Measurements from ENCODE around the gene FYB1.

Gene FYB1

GRCh38 chr5:39146831-39147540 is 72.4 kb downstream of the FYB1 start:
- no peak for DNase-seq (ENCODE audit: low read depth)
- TF ChIP-seq CTCF (IDR thresholded peaks at IDR 0.05; ENCODE audit: low read depth, low read length, missing control alignments): no peak
- H3K4me3 ChIP-seq (ENCODE audit: low read depth, low read length): no peak overlapping the region
- in situ Hi-C loops (cut with HindIII; ENCODE audit: low sequenced_read_pairs): no loop called here

- in situ Hi-C loops (cut with HindIII; ENCODE audit: low sequenced_read_pairs): no loop called here
- H3K4me3 ChIP-seq (ENCODE audit: low read depth, low read length): no peak overlapping the region
- no peak for TF ChIP-seq CTCF (IDR thresholded peaks at IDR 0.05; ENCODE audit: low read depth, low read length, missing control alignments)
- DNase-seq (ENCODE audit: low read depth): no peak
Observed at GRCh38 chr5:39143151-39143860, 76.1 kb downstream of the FYB1 start.

GRCh38 chr5:39140558-39141168 is 78.7 kb downstream of the FYB1 start:
- H3K4me3 ChIP-seq (ENCODE audit: low read depth, low read length): no peak overlapping the region
- in situ Hi-C loops (cut with HindIII; ENCODE audit: low sequenced_read_pairs): no loop called here
- no peak for TF ChIP-seq CTCF (IDR thresholded peaks at IDR 0.05; ENCODE audit: low read depth, low read length, missing control alignments)
- no peak for DNase-seq (ENCODE audit: low read depth)

- no peak for DNase-seq (ENCODE audit: low read depth)
- in situ Hi-C loops (cut with HindIII; ENCODE audit: low sequenced_read_pairs): no loop called here
- TF ChIP-seq CTCF (IDR thresholded peaks at IDR 0.05; ENCODE audit: low read depth, low read length, missing control alignments): no peak
- no peak overlapping the region for H3K4me3 ChIP-seq (ENCODE audit: low read depth, low read length)
Observed at GRCh38 chr5:39138892-39139291, 80.5 kb downstream of the FYB1 start.

- no peak for DNase-seq (ENCODE audit: low read depth)
- in situ Hi-C loops (cut with HindIII; ENCODE audit: low sequenced_read_pairs): no loop called here
- TF ChIP-seq CTCF (IDR thresholded peaks at IDR 0.05; ENCODE audit: low read depth, low read length, missing control alignments): no peak
Observed at GRCh38 chr5:39137819-39138451, 81.4 kb downstream of the FYB1 start.

GRCh38 chr5:39137391-39137790 is 82.0 kb downstream of the FYB1 start:
- in situ Hi-C loops (cut with HindIII; ENCODE audit: low sequenced_read_pairs): no loop called here
- H3K4me3 ChIP-seq (ENCODE audit: low read depth, low read length): no peak overlapping the region
- no peak for DNase-seq (ENCODE audit: low read depth)
- no peak for TF ChIP-seq CTCF (IDR thresholded peaks at IDR 0.05; ENCODE audit: low read depth, low read length, missing control alignments)

More at GRCh38 chr5:39137819-39138451, 81.4 kb downstream of the FYB1 start:
- H3K4me3 ChIP-seq (ENCODE audit: low read depth, low read length): no peak overlapping the region
